NCI-H2171 treated with DMSO at 0.1 percent for 48 hours (cell line): Measurements from ENCODE around the gene FAM169A.
"Not testable (repeated sequence)": the region's sequence is repeated elsewhere in the genome, so short reads cannot be mapped to it uniquely, and the experiment has no call there.

Experiments used
- DNase-seq: peaks from one replicate; lab custom pipeline; 2025; lab: John Stamatoyannopoulos, UW

The FAM169A gene

GRCh38 chr5:74798977-74799911 is 66.9 kb downstream of the FAM169A start:
- no peak for DNase-seq

DNA sequence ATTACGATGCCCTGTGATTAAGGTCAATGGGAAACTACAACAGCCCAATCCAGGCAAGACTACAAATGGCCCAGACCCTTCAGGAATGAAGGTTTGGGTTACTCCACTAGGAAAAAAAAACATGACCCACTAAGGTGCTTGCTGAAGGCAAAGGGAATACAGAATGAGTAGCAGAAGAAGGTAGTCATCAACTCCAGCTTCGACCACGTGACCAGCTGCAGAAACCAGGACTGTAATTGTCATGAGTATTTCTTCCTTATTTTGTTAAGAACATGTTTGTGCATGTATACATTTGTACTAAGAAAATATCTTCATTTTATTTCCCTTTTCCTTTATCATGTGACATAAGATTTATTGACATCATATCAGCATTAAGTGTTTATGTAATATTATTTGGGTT is 74.5 kb downstream of the FAM169A start:
- not testable (repeated sequence) for DNase-seq

DNA sequence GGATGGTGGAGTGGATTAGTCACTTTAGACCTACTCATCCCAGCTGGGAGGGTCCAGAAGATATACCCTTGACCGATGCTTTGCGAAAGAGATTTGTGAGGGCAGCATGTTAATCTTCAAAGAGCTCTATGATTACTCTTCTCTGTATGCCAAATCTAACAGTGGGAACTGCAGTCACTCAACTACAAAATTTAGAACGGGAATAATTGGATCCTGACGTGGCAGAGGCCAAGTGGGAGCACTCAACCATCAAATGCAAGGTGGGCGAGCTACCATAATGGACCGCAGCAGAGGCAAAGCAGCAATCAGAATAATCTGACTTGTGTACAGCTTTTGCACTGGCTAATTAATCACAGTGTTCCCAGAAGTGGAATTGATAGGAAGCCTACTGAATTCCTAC is 78.8 kb downstream of the FAM169A start:
- DNase-seq: no peak

- DNase-seq: no peak
Measured at GRCh38 chr5:74786851-74787250, 79.3 kb downstream of the FAM169A start.

GRCh38 chr5:74778609-74779008 is 87.6 kb downstream of the FAM169A start:
- DNase-seq: no peak

- DNase-seq: no peak
Measured at GRCh38 chr5:74772359-74772758, 93.8 kb downstream of the FAM169A start.

- peak; percentile 44 for DNase-seq
Measured at GRCh38 chr5:74767579-74767913, 98.6 kb downstream of the FAM169A start.

DNA sequence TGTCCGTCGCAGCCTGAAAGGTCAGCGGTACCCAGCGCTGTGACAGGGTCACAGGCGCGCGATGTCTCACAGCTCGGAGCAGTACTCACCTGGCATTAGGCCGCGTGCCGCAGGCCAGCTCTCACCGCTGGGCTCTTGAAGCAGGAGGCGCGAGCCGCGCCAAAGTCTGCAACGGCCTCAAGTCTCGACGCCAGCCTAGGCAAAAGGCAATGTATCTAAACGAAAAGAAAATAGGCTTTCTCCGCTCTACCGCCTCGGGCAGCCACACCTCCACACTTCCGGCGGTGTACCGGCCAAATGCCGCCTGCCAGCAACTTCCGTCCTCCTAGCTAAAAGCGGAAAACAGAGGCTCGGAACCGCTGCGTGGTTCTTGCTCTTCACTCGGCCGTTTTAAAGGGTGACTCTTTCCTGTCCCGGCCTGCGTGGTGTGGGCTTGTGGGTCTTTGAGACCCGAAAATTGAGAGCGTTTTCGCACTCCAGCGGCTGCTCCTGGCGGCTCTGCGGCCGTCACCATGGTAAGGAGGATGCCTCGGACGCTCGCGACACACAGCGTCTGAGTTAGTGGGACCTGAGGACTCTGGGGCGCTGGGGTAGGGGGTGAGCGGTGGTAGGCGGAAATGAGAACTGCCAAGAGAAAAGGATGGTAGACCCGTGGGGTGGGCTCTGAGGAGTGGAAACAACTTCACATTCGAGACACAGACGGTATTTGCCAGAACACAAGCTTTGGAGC is 99.2 kb downstream of the FAM169A start, which contains the start of the genes GFM2 and NSA2:
Gene GFM2, minus strand, starts transcription at position 269 of the 730 bp plus-strand sequence. CDS start 3,375 bp downstream, outside the sequence.
Gene NSA2, plus strand, starts transcription at position 401 of the 730 bp plus-strand sequence. Its CDS starts 112 bp downstream, at position 513.
- DNase-seq: peak; percentile 78

DNA sequence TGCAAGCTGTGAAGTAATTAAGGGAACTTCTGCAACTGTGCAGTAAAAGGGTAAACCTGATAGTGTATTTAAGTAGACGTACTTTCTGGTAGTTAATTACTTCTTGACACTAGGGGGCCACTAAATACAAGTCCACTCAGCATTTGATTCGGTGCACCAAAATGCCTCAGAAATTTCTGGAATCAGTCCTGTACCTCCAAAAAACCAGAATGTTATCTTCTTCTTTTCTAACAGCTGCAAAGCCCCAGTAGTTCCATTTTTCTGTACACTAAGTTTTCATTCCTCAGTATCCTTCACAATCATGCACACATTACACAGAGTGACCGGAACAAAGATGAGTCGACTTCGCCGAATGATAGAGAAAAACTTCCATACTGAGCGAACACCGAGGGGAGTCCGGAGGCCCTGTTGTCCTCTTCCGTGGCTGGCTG is 99.8 kb downstream of the FAM169A start:
- DNase-seq: no peak

DNA sequence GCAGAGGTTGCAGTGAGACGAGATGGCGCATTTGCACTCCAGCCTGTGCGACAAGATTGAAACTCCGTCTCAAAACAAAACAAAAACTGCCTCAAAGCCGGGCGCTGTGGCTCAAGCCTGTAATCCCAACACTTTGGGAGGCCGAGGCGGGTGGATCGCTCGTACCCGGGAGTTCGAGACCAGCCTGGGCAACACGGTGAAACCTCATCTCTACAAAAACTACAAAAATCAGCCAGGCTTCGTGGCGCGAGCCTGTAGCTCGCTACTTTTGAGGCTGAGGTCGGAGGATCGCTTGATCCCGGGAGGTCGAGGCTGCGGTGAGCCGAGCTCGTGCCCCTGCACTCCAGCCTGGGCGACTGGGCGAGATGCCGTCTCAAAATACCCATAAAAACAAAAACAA is 100.3 kb downstream of the FAM169A start:
- no peak for DNase-seq

DNA sequence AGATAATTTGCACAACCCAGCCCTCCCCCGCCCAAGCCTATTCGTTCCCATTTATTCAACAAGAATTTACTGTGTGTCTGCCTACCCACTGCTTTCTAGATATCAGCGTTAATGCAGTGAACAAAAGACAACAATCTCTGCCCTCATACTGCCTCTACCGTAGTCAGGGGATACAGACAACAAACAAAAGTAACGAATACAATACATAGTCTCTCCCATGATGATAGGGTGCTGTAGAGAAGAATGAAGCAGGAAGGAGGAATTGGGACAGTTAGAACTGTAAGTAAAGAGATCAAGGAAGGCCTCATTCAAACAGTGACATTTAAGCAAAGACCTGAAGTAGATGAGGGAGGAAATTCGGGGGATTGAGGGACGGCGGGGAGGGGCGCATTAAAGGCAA is 101.0 kb downstream of the FAM169A start:
- DNase-seq: no peak

GRCh38 chr5:74763504-74763903 is 102.7 kb downstream of the FAM169A start:
- DNase-seq: no peak

- DNase-seq: no peak
Measured at GRCh38 chr5:74762599-74762998, 103.6 kb downstream of the FAM169A start.

DNA sequence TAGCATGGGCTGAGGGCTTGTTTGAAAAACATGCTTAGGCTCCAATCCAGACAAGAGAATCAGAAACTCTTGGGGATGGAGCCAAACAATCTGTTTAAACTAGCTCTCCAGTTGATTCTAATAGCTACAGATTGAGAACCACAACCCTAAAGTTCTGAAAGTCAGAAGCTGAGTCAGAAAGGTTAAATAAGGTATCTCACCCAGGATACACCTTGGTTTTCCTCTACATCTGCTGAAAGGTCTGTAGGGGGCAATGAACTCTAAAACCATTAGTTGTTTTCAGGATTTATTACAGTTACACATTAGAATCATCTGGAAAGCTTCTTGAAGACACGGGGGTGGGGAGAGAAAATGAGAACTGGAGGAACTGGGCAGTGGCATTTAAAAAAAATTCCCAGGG is 104.9 kb downstream of the FAM169A start:
- no peak for DNase-seq

DNA sequence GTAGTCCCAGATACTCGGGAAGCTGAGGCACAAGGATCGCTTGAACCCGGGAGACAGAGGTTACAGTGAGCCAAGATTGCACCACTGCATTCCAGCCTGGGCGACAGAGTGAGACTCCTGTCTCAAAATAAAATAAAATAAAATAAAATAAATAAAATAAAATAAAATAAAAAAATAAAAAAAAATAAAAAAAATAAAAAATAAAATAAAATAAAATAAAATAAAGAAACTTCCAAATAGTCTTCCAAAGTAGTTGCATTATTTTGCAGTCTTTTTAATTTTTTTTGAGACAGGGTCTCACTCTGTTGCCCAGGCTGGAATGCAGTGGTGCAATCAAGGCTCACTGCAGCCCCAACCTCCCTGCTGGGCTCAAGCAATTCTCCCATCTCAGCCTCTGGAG is 117.4 kb downstream of the FAM169A start:
- not testable (repeated sequence) for DNase-seq

DNA sequence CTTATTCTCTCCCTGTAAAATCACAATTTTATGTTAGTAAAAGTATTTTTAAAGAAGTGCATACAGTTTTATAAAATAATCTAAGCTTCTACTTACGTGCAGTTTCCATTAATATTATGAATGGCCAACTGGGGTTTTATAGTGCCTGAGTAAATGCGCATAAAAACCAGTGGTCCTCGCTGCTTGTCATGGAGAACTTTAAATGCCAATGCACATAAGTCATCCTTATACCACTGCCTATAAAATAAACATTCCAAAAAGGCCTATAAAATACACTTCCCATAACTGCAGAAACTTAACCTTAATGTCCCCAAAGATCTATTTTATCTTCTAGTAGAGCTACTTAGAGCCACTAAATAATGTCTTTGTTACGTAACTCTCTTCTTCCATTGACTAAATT is 127.8 kb downstream of the FAM169A start:
- no peak for DNase-seq

- no peak for DNase-seq
Measured at GRCh38 chr5:74736759-74737158, 129.4 kb downstream of the FAM169A start.
